Spleen (tissue), 11 donors: ENCODE measurements around the gene EPS8L3. TPM values are rescaled to one million over a fixed set of nuclear protein-coding genes. Genes with fewer than 3 reads are reported as not detected.

Experiments
- DNase-seq: peaks from one replicate; pipeline ENCODE4 v3.0.0-alpha.2; 2020
- H3K27ac ChIP-seq, 8 donors: fragments of 200-600 bp; sonication (generic) in 7 of 8; 1 replicate in 4 of 8; 2 replicates in 4 of 8; pipeline versions ENCODE4 v1.5.0 to v1.8.0; 2016 to 2021; ENCODE audit warnings: inconsistent platforms in 4 of 8, mild to moderate bottlenecking in 4 of 8, moderate library complexity in 1 of 8
- H3K27me3 ChIP-seq, 7 donors: fragments of 200-600 bp; sonication (generic) in 6 of 7; replicated peaks in 1 of 7; 1 replicate in 4 of 7; 2 replicates in 3 of 7; pipeline versions ENCODE4 v1.5.0 to v1.8.0; 2016 to 2021; ENCODE audit warnings: inconsistent platforms in 3 of 7, mild to moderate bottlenecking in 1 of 7
- H3K36me3 ChIP-seq, 6 donors: fragments of 200-600 bp; sonication (generic) in 5 of 6; 1 replicate in 4 of 6; 2 replicates in 2 of 6; pipeline versions ENCODE4 v1.5.0 to v1.8.0; 2016 to 2021; ENCODE audit warnings: inconsistent platforms in 2 of 6
- H3K4me1 ChIP-seq, 6 donors: fragments of 200-600 bp; sonication (generic) in 5 of 6; 1 replicate in 3 of 6; 2 replicates in 3 of 6; pipeline versions ENCODE4 v1.5.0 to v1.8.0; 2016 to 2021; ENCODE audit warnings: inconsistent platforms in 3 of 6
- H3K4me3 ChIP-seq, 8 donors: fragments of 200-600 bp; sonication (generic) in 7 of 8; 1 replicate in 4 of 8; 2 replicates in 4 of 8; pipeline versions ENCODE4 v1.5.0 to v1.8.0; 2016 to 2021; ENCODE audit warnings: inconsistent platforms in 4 of 8, mild to moderate bottlenecking in 4 of 8, moderate library complexity in 2 of 8
- H3K9me3 ChIP-seq, 8 donors: fragments of 200-600 bp; sonication (generic) in 7 of 8; 1 replicate in 4 of 8; 2 replicates in 4 of 8; pipeline versions ENCODE4 v1.5.0 to v1.8.0; 2016 to 2021; ENCODE audit warnings: inconsistent platforms in 4 of 8
- POLR2A ChIP-seq, 3 donors: fragments of 450-650 bp; IDR thresholded peaks; one replicate each; pipeline ENCODE4 v1.5.1; 2017; ENCODE audit warnings: antibody characterized with exemption in 3 of 3, mild to moderate bottlenecking in 1 of 3
- POLR2AphosphoS5 ChIP-seq, 3 donors: sonication (generic); formaldehyde crosslinking; IDR thresholded peaks; one replicate each; pipeline ENCODE4 v1.5.1; 2017; ENCODE audit warnings: antibody characterized with exemption in 3 of 3
- WGBS, 5 donors: extraction: QIAGEN DNeasy Blood & Tissue Kit in 3 of 5; methylation state at CpG; one replicate each; pipeline versions ENCODE4 v1.1.5 to v1.1.7; 2013 to 2018; 5-methylcytosine and 5-hydroxymethylcytosine counted together
- intact Hi-C: fragments of 100-400 bp; cut with DNase I; formaldehyde crosslinking; loops from one replicate; pipeline ENCODE4 v1.15.0; 2023; ENCODE audit warnings: low total_unique reads
- polyA plus RNA-seq, 3 donors: library from polyadenylated mRNA; stranded (reverse); fragments of 200-250 nt; gene quantifications; one replicate each; pipeline ENCODE4 v1.2.1, GENCODE V29; 2013
- total RNA-seq, 7 donors: library from RNA; depleted of rRNA in 3 of 7; stranded (reverse); fragments of >200 nt in 3 of 7; fragmentation: NEBNext Ultra II Directional in 4 of 7; extraction: Animal tissue kit (Norgen Biotek cat#: 25700) in 4 of 7; gene quantifications; one replicate each; pipeline versions ENCODE4 v1.1.0 to v1.2.1, GENCODE V29; 2016 to 2021
- TF ChIP-seq, protein P1 (sequence below), 11 experiments: fragments of 200-600 bp in 7 of 11; fragments of 450-650 bp in 4 of 11; sonication (generic) in 4 of 11; IDR thresholded peaks in 8 of 11; conservative IDR thresholded peaks in 3 of 11; 1 replicate in 7 of 11; 2 replicates in 4 of 11; pipeline versions ENCODE4 v1.4.0 to v1.8.0; 2016 to 2021; ENCODE audit warnings: antibody characterized with exemption in 11 of 11, inconsistent platforms in 4 of 11, mild to moderate bottlenecking in 1 of 11
- donor health status: healthy with polysubstance abuse.
- donor health status: DM: no; HTN: no; CAD: no; lungs with moderate emphysema.
- donor health status: DM: no; HTN: no; CAD: no.
- donor health status: Bipolar disorder and iron deficiency.
- donor health status: healthy.
- donor health status: DM: no; HTN: no; CAD: no.
- donor health status: DM: yes; HTN: yes; CAD: no.

Gene EPS8L3
- total and polyA plus RNA-seq, 10 donors: 1.2 TPM; not detected in 9

DNA sequence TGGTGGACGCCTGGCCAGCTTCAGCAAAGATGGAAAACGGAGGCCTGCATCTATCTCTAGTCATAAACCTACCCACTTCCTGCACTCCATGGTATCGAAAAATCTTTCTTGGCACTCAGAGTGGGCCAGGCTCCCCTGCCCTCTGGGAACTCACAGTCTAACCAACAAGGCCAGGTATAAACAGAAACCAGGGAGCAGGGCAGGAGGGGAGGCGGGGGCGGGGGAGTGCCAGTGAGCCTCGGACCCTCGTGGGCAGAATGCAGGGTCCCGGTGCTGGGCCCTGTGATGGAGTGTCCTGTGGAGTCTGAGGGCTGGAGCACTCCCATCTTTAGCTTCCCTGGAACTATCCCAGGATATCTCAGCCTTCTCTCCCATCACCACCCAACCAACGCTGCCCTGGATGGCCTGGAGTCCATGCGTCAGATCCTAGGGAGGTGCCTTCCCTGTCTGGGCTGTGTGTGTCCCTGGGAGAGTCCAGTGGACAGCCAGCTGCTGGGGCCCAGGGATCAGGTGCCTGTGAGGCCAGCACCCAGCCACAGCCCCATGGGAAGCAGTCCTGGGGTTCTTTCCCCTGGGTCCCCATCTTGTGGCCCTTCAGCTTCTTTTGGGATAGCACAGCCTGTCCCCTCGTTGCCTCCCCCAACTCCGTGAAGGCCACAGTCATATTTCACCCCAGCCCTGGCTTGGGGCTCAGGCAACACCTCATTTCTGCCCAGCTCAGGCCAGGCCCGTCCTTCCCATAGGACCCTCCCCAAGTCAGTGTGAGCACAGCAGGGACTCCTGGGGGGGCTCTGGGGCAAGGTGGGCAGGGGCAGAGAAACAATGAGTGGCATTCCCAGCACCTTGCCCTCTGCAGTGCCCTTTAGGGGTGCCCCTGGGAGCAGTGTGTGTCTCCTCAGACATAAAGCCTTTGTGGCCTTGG is 1.1 kb upstream of the EPS8L3 start:
- H3K4me1 ChIP-seq: peaks cover 0 to 21% (median 5%) of the 10 kb centered on the region in 6 donors
- peak; percentile 62 for DNase-seq
- H3K27me3 ChIP-seq: no peaks in the 10 kb centered on the region
- H3K4me3 ChIP-seq: no peak overlapping the region
- H3K9me3 ChIP-seq: no peaks in the 10 kb centered on the region
- H3K27ac ChIP-seq: no peak overlapping the region
- H3K36me3 ChIP-seq: no peaks in the 10 kb centered on the region
- TF ChIP-seq POLR2AphosphoS5 (IDR thresholded peaks at IDR 0.05) (no peak), POLR2A (IDR thresholded peaks at IDR 0.05) (no peak)
- TF ChIP-seq, protein P1, sequence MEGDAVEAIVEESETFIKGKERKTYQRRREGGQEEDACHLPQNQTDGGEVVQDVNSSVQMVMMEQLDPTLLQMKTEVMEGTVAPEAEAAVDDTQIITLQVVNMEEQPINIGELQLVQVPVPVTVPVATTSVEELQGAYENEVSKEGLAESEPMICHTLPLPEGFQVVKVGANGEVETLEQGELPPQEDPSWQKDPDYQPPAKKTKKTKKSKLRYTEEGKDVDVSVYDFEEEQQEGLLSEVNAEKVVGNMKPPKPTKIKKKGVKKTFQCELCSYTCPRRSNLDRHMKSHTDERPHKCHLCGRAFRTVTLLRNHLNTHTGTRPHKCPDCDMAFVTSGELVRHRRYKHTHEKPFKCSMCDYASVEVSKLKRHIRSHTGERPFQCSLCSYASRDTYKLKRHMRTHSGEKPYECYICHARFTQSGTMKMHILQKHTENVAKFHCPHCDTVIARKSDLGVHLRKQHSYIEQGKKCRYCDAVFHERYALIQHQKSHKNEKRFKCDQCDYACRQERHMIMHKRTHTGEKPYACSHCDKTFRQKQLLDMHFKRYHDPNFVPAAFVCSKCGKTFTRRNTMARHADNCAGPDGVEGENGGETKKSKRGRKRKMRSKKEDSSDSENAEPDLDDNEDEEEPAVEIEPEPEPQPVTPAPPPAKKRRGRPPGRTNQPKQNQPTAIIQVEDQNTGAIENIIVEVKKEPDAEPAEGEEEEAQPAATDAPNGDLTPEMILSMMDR (IDR thresholded peaks at IDR 0.05 in 8 of 11, conservative IDR thresholded peaks at IDR 0.05 in 3 of 11): no peak
- 86 to 93% (median 91%) methylated on average over 11 to 13 of the region's 13 CpGs for WGBS, 5 donors
- intact Hi-C loops: no loop called here

DNA sequence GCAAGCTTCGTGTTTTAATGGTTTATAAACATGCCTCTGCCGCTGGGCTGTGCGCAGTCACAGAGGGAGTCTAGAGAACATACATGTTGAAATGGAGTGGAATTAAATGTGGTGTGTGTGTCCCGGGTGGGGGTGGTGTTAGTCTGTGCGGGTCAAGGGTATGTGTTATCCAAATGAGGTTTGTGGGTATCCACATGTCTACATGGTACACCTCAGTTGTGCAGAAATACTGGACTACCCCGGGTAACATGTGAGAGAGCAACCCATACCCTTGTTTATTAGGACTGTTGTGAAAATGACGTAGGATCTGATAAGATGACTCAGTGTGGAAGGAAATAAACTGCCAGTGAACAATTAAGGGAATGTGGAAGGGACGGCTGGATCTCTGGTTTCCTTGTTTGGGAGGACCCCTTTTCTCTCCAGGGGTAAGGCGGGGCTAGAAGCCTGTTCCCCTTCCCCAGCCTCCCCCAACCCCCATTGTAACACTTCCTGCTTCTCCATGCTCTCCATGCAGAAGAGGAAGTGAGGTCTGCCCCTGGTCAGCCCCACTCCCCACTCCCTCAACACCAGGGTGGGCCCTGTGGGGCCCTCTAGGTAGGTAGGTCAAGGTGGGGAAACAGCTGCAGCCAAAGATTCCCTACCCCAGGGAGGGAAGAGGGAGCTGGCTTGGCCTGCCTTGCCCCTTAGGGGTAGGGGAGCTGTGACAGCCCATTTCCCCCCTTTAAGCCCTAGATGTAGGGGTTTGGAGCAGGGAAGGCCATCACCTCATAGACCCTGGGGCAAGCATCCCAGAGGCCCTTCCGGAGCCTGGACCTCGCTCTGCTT is 690 bp downstream of the EPS8L3 start:
- Histone ChIP-seq H3K27ac (peak overlapping the region in 1 of 8 donors; percentile 50), H3K4me3 (no peak overlapping the region), H3K36me3 (no peaks in the 10 kb centered on the region), H3K9me3 (no peaks in the 10 kb centered on the region), H3K4me1 (peaks cover 0 to 21% (median 5%) of the 10 kb centered on the region in 6 donors), H3K27me3 (no peaks in the 10 kb centered on the region)
- no peak for TF ChIP-seq POLR2AphosphoS5 (IDR thresholded peaks at IDR 0.05)
- TF ChIP-seq, protein P1 (IDR thresholded peaks at IDR 0.05 in 8 of 11, conservative IDR thresholded peaks at IDR 0.05 in 3 of 11): no peak
- 58 to 80% (median 73%) methylated on average over 9 to 11 of the region's 11 CpGs for WGBS, 5 donors
- peak; percentile 63 for DNase-seq
- intact Hi-C loops: no loop called here

DNA sequence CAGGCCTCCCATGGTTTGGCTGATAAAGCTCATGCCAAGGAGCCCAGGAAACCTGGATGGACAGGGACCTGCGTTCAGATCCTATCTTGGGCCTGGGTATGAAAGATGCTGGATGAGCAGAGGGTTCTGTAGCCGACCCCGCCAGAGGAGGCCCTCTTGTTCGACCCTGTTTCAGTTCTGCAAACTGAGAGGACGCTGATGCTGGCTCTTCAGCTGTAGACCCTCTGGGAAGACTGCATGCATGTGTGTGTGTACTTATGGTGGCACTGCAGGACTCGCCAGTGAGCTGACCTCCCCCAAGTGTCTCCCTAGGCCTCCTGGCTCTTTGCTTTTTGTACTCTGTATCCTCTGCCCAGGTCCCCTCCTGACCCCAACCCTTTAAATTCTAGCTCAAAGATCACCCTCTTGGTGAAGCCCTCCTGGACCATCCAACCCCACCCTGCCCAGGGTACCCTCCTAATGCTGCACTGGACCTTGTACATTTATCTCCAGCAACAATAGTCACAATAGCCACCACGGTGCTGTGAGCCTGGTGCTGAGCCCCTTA is 1.6 kb downstream of the EPS8L3 start:
- no peak for DNase-seq
- 58 to 82% (median 75%) methylated on average over 4 to 7 of the region's 7 CpGs for WGBS, 5 donors
- Histone ChIP-seq H3K9me3 (no peaks in the 10 kb centered on the region), H3K27me3 (no peaks in the 10 kb centered on the region), H3K27ac (no peak overlapping the region), H3K4me3 (no peak overlapping the region), H3K4me1 (peaks cover 0 to 21% (median 5%) of the 10 kb centered on the region in 6 donors), H3K36me3 (no peaks in the 10 kb centered on the region)
- TF ChIP-seq, protein P1 (IDR thresholded peaks at IDR 0.05 in 8 of 11, conservative IDR thresholded peaks at IDR 0.05 in 3 of 11): no peak
- TF ChIP-seq POLR2AphosphoS5 (IDR thresholded peaks at IDR 0.05): no peak
- no peak for TF ChIP-seq POLR2A (IDR thresholded peaks at IDR 0.05)
- intact Hi-C loops: no loop called here
